Activated CD4-positive, alpha-beta T cell treated with anti-CD3 and anti-CD28 coated beads, Interleukin-2, amount 10 ng/mL, durations not matched to agents 24 days and 14 days (primary cell): ENCODE results near the gene HOXB9. TPM values are rescaled to one million over a fixed set of nuclear protein-coding genes. Genes with fewer than 3 reads are reported as not detected.

Experiments
- DNase-seq: peaks from one replicate; pipeline ENCODE4 v3.0.0; 2022
- H3K27ac Mint-ChIP-seq: one replicate; pipeline ENCODE4 v1.8.0; 2022; ENCODE audit warnings: mild to moderate bottlenecking, mixed read lengths
- H3K27me3 Mint-ChIP-seq: one replicate; pipeline ENCODE4 v1.8.0; 2022; ENCODE audit warnings: mixed read lengths
- H3K36me3 Mint-ChIP-seq: one replicate; pipeline ENCODE4 v1.8.0; 2022; ENCODE audit warnings: low read depth, mild to moderate bottlenecking, mixed read lengths
- H3K4me1 Mint-ChIP-seq: one replicate; pipeline ENCODE4 v1.8.0; 2021; ENCODE audit warnings: mixed read lengths
- H3K4me3 Mint-ChIP-seq: one replicate; pipeline ENCODE4 v1.8.0; 2022; ENCODE audit warnings: mild to moderate bottlenecking, moderate library complexity, mixed read lengths
- H3K9me3 Mint-ChIP-seq: one replicate; pipeline ENCODE4 v1.8.0; 2021; ENCODE audit warnings: mixed read lengths
- intact Hi-C: fragments of 100-400 bp; cut with micrococcal nuclease; formaldehyde crosslinking; loops from one replicate; pipeline ENCODE4 v1.15.1; 2023
- total RNA-seq: library from RNA; stranded (reverse); gene quantifications from 2 replicates; pipeline ENCODE4 v1.2.3, GENCODE V29; 2022

The HOXB9 gene
- total RNA-seq, 1 donor from 2014 or later, result 0.30 TPM

- intact Hi-C loops, result loop anchor here (1.0 to 10.0 kb wide), 5 partner anchors 17 to 1351 kb away; partner anchors contain the start of genes DLX4 and IGF2BP1
- Mint-ChIP-seq H3K36me3 (peaks cover 7% of the 10 kb centered on the region), H3K4me3 (peak overlapping the region; percentile 55), H3K27ac (peak overlapping the region; percentile 83), H3K27me3 (peaks cover 84% of the 10 kb centered on the region), H3K4me1 (peaks cover 46% of the 10 kb centered on the region), H3K9me3 (no peaks in the 10 kb centered on the region)
- DNase-seq, result peak; percentile 78
These were observed 12.1 kb downstream of the HOXB9 start for GRCh38 chr17:48613862-48614694.

GRCh38 chr17:48612854-48613691 is 13.1 kb downstream of the HOXB9 start:
- Mint-ChIP-seq H3K27me3 (peaks cover 82% of the 10 kb centered on the region), H3K4me1 (peaks cover 40% of the 10 kb centered on the region), H3K9me3 (no peaks in the 10 kb centered on the region), H3K36me3 (peaks cover 7% of the 10 kb centered on the region), H3K4me3 (peak overlapping the region; percentile 83), H3K27ac (peak overlapping the region; percentile 48)
- intact Hi-C loops, result loop anchor here (2.0 to 10.0 kb wide), 3 partner anchors 112 to 1352 kb away; partner anchors contain the start of genes DLX4 and IGF2BP1
- peak; percentile 83 for DNase-seq

GRCh38 chr17:48612456-48612853 is 13.7 kb downstream of the HOXB9 start:
- Mint-ChIP-seq H3K9me3 (no peaks in the 10 kb centered on the region), H3K36me3 (peaks cover 7% of the 10 kb centered on the region), H3K27me3 (peaks cover 81% of the 10 kb centered on the region), H3K27ac (peak overlapping the region; percentile 18), H3K4me1 (peaks cover 40% of the 10 kb centered on the region), H3K4me3 (peak overlapping the region; percentile 74)
- no peak for DNase-seq
- intact Hi-C loops, result loop anchor here (2.0 to 10.0 kb wide), 3 partner anchors 112 to 1352 kb away; partner anchors contain the start of genes DLX4 and IGF2BP1

GRCh38 chr17:48611681-48612455 is 14.3 kb downstream of the HOXB9 start:
- Mint-ChIP-seq H3K4me3 (peak overlapping the region; percentile 89), H3K9me3 (no peaks in the 10 kb centered on the region), H3K4me1 (peaks cover 34% of the 10 kb centered on the region), H3K36me3 (peaks cover 7% of the 10 kb centered on the region), H3K27me3 (peaks cover 80% of the 10 kb centered on the region), H3K27ac (peak overlapping the region; percentile 46)
- peak; percentile 72 for DNase-seq
- intact Hi-C loops, result loop anchor here (2.0 to 10.0 kb wide), 4 partner anchors 15 to 1353 kb away; partner anchors contain the start of genes DLX4 and IGF2BP1

- peak overlapping the region; percentile 56 for H3K27ac Mint-ChIP-seq
- H3K4me1 Mint-ChIP-seq, result peaks cover 32% of the 10 kb centered on the region
- H3K36me3 Mint-ChIP-seq, result peaks cover 7% of the 10 kb centered on the region
- peaks cover 80% of the 10 kb centered on the region for H3K27me3 Mint-ChIP-seq
- H3K9me3 Mint-ChIP-seq, result no peaks in the 10 kb centered on the region
- peak overlapping the region; percentile 89 for H3K4me3 Mint-ChIP-seq
- no peak for DNase-seq
- intact Hi-C loops, result loop anchor here (2.0 to 10.0 kb wide), 3 partner anchors 14 to 1354 kb away; partner anchors contain the start of genes DLX4 and IGF2BP1
These were observed 14.9 kb downstream of the HOXB9 start for GRCh38 chr17:48611213-48611612.

- Mint-ChIP-seq H3K27me3 (peaks cover 76% of the 10 kb centered on the region), H3K36me3 (peaks cover 7% of the 10 kb centered on the region), H3K27ac (peak within 1 kb of the TSS; percentile 56), H3K4me1 (peaks cover 32% of the 10 kb centered on the region), H3K9me3 (no peaks in the 10 kb centered on the region), H3K4me3 (peak within 1 kb of the TSS; percentile 89)
- intact Hi-C loops, result loop anchor here (2.0 to 10.0 kb wide), 3 partner anchors 14 to 1354 kb away; partner anchors contain the start of genes DLX4 and IGF2BP1
- peak; percentile 90 for DNase-seq
These were observed 15.6 kb downstream of the HOXB9 start, which contains the start of gene HOXB7 for GRCh38 chr17:48610282-48611211. HOXB7 (minus strand) TSS chr17:48611017; CDS start chr17:48610918, 99 bp downstream.

GRCh38 chr17:48609759-48610281 is 16.3 kb downstream of the HOXB9 start:
- Mint-ChIP-seq H3K4me1 (peaks cover 30% of the 10 kb centered on the region), H3K36me3 (peaks cover 6% of the 10 kb centered on the region), H3K27ac (no peak overlapping the region), H3K9me3 (no peaks in the 10 kb centered on the region), H3K27me3 (peaks cover 75% of the 10 kb centered on the region), H3K4me3 (peak overlapping the region; percentile 89)
- intact Hi-C loops, result loop anchor here (2.0 to 10.0 kb wide), 3 partner anchors 13 to 1355 kb away; partner anchors contain the start of genes DLX4 and IGF2BP1
- DNase-seq, result no peak

DNA sequence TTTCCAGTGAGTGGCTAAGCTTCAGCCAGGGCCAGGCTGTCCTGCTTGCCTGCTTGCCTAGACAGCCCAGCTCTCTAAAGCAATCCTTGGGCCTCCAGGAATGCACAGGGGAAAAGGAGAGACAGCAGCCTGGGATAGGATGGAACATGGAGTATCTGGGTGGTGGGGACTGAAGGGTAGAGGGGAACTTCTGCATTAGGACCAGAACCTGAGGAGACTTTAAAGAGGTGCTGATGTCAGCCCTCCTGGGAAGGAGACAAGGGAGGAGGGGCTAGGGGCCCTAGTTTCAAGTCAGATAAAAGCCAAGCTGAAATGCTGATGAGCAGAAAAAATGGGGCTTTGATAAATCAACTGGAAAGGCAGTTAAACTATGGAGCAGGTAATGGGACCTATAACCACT is 17.1 kb downstream of the HOXB9 start:
- Mint-ChIP-seq H3K4me1 (peaks cover 28% of the 10 kb centered on the region), H3K27me3 (peaks cover 76% of the 10 kb centered on the region), H3K4me3 (peak overlapping the region; percentile 89), H3K36me3 (peaks cover 6% of the 10 kb centered on the region), H3K27ac (no peak overlapping the region), H3K9me3 (no peaks in the 10 kb centered on the region)
- DNase-seq, result no peak
- intact Hi-C loops, result no loop called here

- Mint-ChIP-seq H3K36me3 (peaks cover 4% of the 10 kb centered on the region), H3K27me3 (peaks cover 75% of the 10 kb centered on the region), H3K4me1 (peaks cover 25% of the 10 kb centered on the region), H3K27ac (no peak overlapping the region), H3K9me3 (no peaks in the 10 kb centered on the region), H3K4me3 (no peak overlapping the region)
- intact Hi-C loops, result no loop called here
- no peak for DNase-seq
These were observed 17.7 kb downstream of the HOXB9 start for GRCh38 chr17:48608494-48608834.

- no peak for DNase-seq
- Mint-ChIP-seq H3K36me3 (peaks cover 2% of the 10 kb centered on the region), H3K27ac (no peak overlapping the region), H3K4me3 (no peak overlapping the region), H3K4me1 (peaks cover 25% of the 10 kb centered on the region), H3K27me3 (peaks cover 79% of the 10 kb centered on the region), H3K9me3 (no peaks in the 10 kb centered on the region)
- intact Hi-C loops, result no loop called here
These were observed 19.1 kb downstream of the HOXB9 start for GRCh38 chr17:48606892-48607614.

DNA sequence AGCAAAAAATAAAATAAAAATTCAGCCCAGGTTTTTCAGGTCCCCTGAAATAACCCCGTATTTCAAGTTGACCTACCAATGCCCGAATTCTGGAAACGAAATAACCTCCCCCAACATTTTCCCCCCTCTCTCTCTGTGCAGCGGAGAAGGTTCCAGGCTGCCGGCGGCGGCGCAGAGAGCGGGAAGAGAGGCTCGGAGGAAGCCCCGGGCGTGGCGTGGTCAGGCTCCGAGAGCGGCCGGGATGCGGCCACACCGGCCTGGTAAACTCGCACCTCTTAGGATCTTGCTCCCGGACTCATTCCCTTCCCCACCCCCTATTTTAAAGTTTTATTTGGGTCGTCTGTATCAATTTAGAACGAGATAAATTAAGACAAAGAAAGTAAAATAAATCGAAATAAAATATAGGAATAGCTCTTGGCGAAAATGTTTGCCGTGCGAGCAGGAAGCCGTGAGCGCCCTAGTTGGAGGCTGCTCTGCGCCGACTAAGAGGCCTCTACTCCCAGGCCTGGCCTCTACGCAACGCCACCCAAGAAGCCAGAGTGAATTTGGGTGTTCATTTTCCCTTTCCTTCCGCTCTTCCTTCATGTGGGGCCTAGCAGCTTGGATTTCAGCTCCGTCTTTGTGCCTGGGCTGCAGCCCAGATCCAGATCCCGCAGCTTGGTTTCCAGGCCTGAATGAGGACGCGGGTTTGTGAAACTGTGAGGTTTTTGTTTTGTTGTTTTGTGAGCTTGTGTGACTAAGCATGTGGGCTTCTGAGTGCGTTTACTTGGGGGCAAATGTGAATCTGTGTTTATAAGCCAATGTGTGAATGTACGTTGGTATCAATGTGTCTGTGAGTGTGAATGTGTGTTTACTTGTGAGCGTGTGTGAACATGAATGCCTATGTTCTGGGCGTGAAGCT is 19.9 kb downstream of the HOXB9 start:
- DNase-seq, result no peak
- H3K4me3 Mint-ChIP-seq, result no peak overlapping the region
- peaks cover under 1% of the 10 kb centered on the region for H3K36me3 Mint-ChIP-seq
- intact Hi-C loops, result no loop called here
- peaks cover 23% of the 10 kb centered on the region for H3K4me1 Mint-ChIP-seq
- H3K27me3 Mint-ChIP-seq, result peaks cover 81% of the 10 kb centered on the region
- no peak overlapping the region for H3K27ac Mint-ChIP-seq
- no peaks in the 10 kb centered on the region for H3K9me3 Mint-ChIP-seq
